ENCODE results near the gene F8A1.
"Not testable (repeated sequence)": the region's sequence is repeated elsewhere in the genome, so short reads cannot be mapped to it uniquely, and the experiment has no call there.

Gene F8A1

GRCh38 chrX:154886069-154886788 is at the start of gene F8A1:
TSS of gene F8A1 (plus strand) at chrX:154886355. CDS start at chrX:154886375, 20 bp downstream.
- not testable (repeated sequence) for H3K9ac ChIP-seq (ENCODE audit: low read length in 2 of 2); H3K9me3 ChIP-seq (ENCODE audit: control insufficient read depth in 2 of 2, low read length in 2 of 2); H3K4me1 ChIP-seq (ENCODE audit: control insufficient read depth, insufficient read depth, low read length); H3K4me3 ChIP-seq (ENCODE audit: low read length in 2 of 2); H3K36me3 ChIP-seq (ENCODE audit: control insufficient read depth in 2 of 2, insufficient read depth in 2 of 2, low read length in 2 of 2); H3K27me3 ChIP-seq (ENCODE audit: control insufficient read depth in 1 of 2, insufficient read depth in 2 of 2, low read length in 2 of 2); H3K27ac ChIP-seq (ENCODE audit: low read length)

GRCh38 chrX:154840856-154841255 is 45.3 kb upstream of the F8A1 start:
- H3K4me3 ChIP-seq (ENCODE audit: low read length in 2 of 2), result no peak overlapping the region
- no peaks in the 10 kb centered on the region for H3K4me1 ChIP-seq (ENCODE audit: control insufficient read depth, insufficient read depth, low read length)
- no peaks in the 10 kb centered on the region for H3K9me3 ChIP-seq (ENCODE audit: control insufficient read depth in 2 of 2, low read length in 2 of 2)

GRCh38 chrX:154850957-154851611 is 35.1 kb upstream of the F8A1 start:
- H3K4me1 ChIP-seq (ENCODE audit: control insufficient read depth, insufficient read depth, low read length), result no peaks in the 10 kb centered on the region
- peaks cover 0 to 2% of the 10 kb centered on the region in 2 donors for H3K36me3 ChIP-seq (ENCODE audit: control insufficient read depth in 2 of 2, insufficient read depth in 2 of 2, low read length in 2 of 2)
- H3K9me3 ChIP-seq (ENCODE audit: control insufficient read depth in 2 of 2, low read length in 2 of 2), result no peaks in the 10 kb centered on the region

More at GRCh38 chrX:154840856-154841255, 45.3 kb upstream of the F8A1 start:
- Histone ChIP-seq H3K36me3 (ENCODE audit: control insufficient read depth in 2 of 2, insufficient read depth in 2 of 2, low read length in 2 of 2) (no peaks in the 10 kb centered on the region), H3K9ac (ENCODE audit: low read length in 2 of 2) (no peak overlapping the region), H3K27ac (ENCODE audit: low read length) (no peak overlapping the region), H3K27me3 (ENCODE audit: control insufficient read depth in 1 of 2, insufficient read depth in 2 of 2, low read length in 2 of 2) (no peaks in the 10 kb centered on the region)

GRCh38 chrX:154855256-154855655 is 30.9 kb upstream of the F8A1 start:
- no peak overlapping the region for H3K9ac ChIP-seq (ENCODE audit: low read length in 2 of 2)
- H3K27me3 ChIP-seq (ENCODE audit: control insufficient read depth in 1 of 2, insufficient read depth in 2 of 2, low read length in 2 of 2), result no peaks in the 10 kb centered on the region
- H3K4me3 ChIP-seq (ENCODE audit: low read length in 2 of 2), result no peak overlapping the region
- no peaks in the 10 kb centered on the region for H3K4me1 ChIP-seq (ENCODE audit: control insufficient read depth, insufficient read depth, low read length)
- no peaks in the 10 kb centered on the region for H3K9me3 ChIP-seq (ENCODE audit: control insufficient read depth in 2 of 2, low read length in 2 of 2)
- no peak overlapping the region for H3K27ac ChIP-seq (ENCODE audit: low read length)
- peaks cover 0 to 2% of the 10 kb centered on the region in 2 donors for H3K36me3 ChIP-seq (ENCODE audit: control insufficient read depth in 2 of 2, insufficient read depth in 2 of 2, low read length in 2 of 2)

More at GRCh38 chrX:154850957-154851611, 35.1 kb upstream of the F8A1 start:
- no peak overlapping the region for H3K4me3 ChIP-seq (ENCODE audit: low read length in 2 of 2)
- no peaks in the 10 kb centered on the region for H3K27me3 ChIP-seq (ENCODE audit: control insufficient read depth in 1 of 2, insufficient read depth in 2 of 2, low read length in 2 of 2)
- no peak overlapping the region for H3K27ac ChIP-seq (ENCODE audit: low read length)
- no peak overlapping the region for H3K9ac ChIP-seq (ENCODE audit: low read length in 2 of 2)

GRCh38 chrX:154868522-154868921 is 17.6 kb upstream of the F8A1 start:
- not testable (repeated sequence) for H3K4me1 ChIP-seq (ENCODE audit: control insufficient read depth, insufficient read depth, low read length); H3K9me3 ChIP-seq (ENCODE audit: control insufficient read depth in 2 of 2, low read length in 2 of 2); H3K9ac ChIP-seq (ENCODE audit: low read length in 2 of 2); H3K4me3 ChIP-seq (ENCODE audit: low read length in 2 of 2); H3K27ac ChIP-seq (ENCODE audit: low read length); H3K27me3 ChIP-seq (ENCODE audit: control insufficient read depth in 1 of 2, insufficient read depth in 2 of 2, low read length in 2 of 2); H3K36me3 ChIP-seq (ENCODE audit: control insufficient read depth in 2 of 2, insufficient read depth in 2 of 2, low read length in 2 of 2)

- Histone ChIP-seq H3K4me3 (ENCODE audit: low read length in 2 of 2) (no peak overlapping the region), H3K9me3 (ENCODE audit: control insufficient read depth in 2 of 2, low read length in 2 of 2) (no peaks in the 10 kb centered on the region), H3K27me3 (ENCODE audit: control insufficient read depth in 1 of 2, insufficient read depth in 2 of 2, low read length in 2 of 2) (no peaks in the 10 kb centered on the region), H3K4me1 (ENCODE audit: control insufficient read depth, insufficient read depth, low read length) (no peaks in the 10 kb centered on the region), H3K27ac (ENCODE audit: low read length) (no peak overlapping the region), H3K36me3 (ENCODE audit: control insufficient read depth in 2 of 2, insufficient read depth in 2 of 2, low read length in 2 of 2) (no peaks in the 10 kb centered on the region), H3K9ac (ENCODE audit: low read length in 2 of 2) (no peak overlapping the region)
Observed at GRCh38 chrX:154873329-154873728, 12.8 kb upstream of the F8A1 start.

GRCh38 chrX:154884069-154884468 is 2.1 kb upstream of the F8A1 start:
- H3K4me3 ChIP-seq (ENCODE audit: low read length in 2 of 2); H3K9ac ChIP-seq (ENCODE audit: low read length in 2 of 2); H3K4me1 ChIP-seq (ENCODE audit: control insufficient read depth, insufficient read depth, low read length); H3K27me3 ChIP-seq (ENCODE audit: control insufficient read depth in 1 of 2, insufficient read depth in 2 of 2, low read length in 2 of 2); H3K36me3 ChIP-seq (ENCODE audit: control insufficient read depth in 2 of 2, insufficient read depth in 2 of 2, low read length in 2 of 2); H3K9me3 ChIP-seq (ENCODE audit: control insufficient read depth in 2 of 2, low read length in 2 of 2); H3K27ac ChIP-seq (ENCODE audit: low read length): not testable (repeated sequence)

GRCh38 chrX:154885057-154885456 is 1.1 kb upstream of the F8A1 start:
- not testable (repeated sequence) for H3K4me1 ChIP-seq (ENCODE audit: control insufficient read depth, insufficient read depth, low read length); H3K9me3 ChIP-seq (ENCODE audit: control insufficient read depth in 2 of 2, low read length in 2 of 2); H3K27me3 ChIP-seq (ENCODE audit: control insufficient read depth in 1 of 2, insufficient read depth in 2 of 2, low read length in 2 of 2); H3K36me3 ChIP-seq (ENCODE audit: control insufficient read depth in 2 of 2, insufficient read depth in 2 of 2, low read length in 2 of 2); H3K9ac ChIP-seq (ENCODE audit: low read length in 2 of 2); H3K27ac ChIP-seq (ENCODE audit: low read length); H3K4me3 ChIP-seq (ENCODE audit: low read length in 2 of 2)

- H3K4me1 ChIP-seq (ENCODE audit: control insufficient read depth, insufficient read depth, low read length); H3K9me3 ChIP-seq (ENCODE audit: control insufficient read depth in 2 of 2, low read length in 2 of 2); H3K27me3 ChIP-seq (ENCODE audit: control insufficient read depth in 1 of 2, insufficient read depth in 2 of 2, low read length in 2 of 2); H3K9ac ChIP-seq (ENCODE audit: low read length in 2 of 2); H3K27ac ChIP-seq (ENCODE audit: low read length); H3K4me3 ChIP-seq (ENCODE audit: low read length in 2 of 2); H3K36me3 ChIP-seq (ENCODE audit: control insufficient read depth in 2 of 2, insufficient read depth in 2 of 2, low read length in 2 of 2): not testable (repeated sequence)
Observed at GRCh38 chrX:154885549-154885948, 606 bp upstream of the F8A1 start.

- H3K4me1 ChIP-seq (ENCODE audit: control insufficient read depth, insufficient read depth, low read length); H3K27ac ChIP-seq (ENCODE audit: low read length): not testable (repeated sequence)
Observed at GRCh38 chrX:154886789-154887221, 650 bp downstream of the F8A1 start.

GRCh38 chrX:154890990-154891639 is 5.0 kb downstream of the F8A1 start:
- H3K27ac ChIP-seq (ENCODE audit: low read length), result no peak overlapping the region
- H3K27me3 ChIP-seq (ENCODE audit: control insufficient read depth in 1 of 2, insufficient read depth in 2 of 2, low read length in 2 of 2), result no peaks in the 10 kb centered on the region
- H3K9me3 ChIP-seq (ENCODE audit: control insufficient read depth in 2 of 2, low read length in 2 of 2), result no peaks in the 10 kb centered on the region
- H3K36me3 ChIP-seq (ENCODE audit: control insufficient read depth in 2 of 2, insufficient read depth in 2 of 2, low read length in 2 of 2), result no peaks in the 10 kb centered on the region
- no peaks in the 10 kb centered on the region for H3K4me1 ChIP-seq (ENCODE audit: control insufficient read depth, insufficient read depth, low read length)
- H3K9ac ChIP-seq (ENCODE audit: low read length in 2 of 2), result no peak overlapping the region
- H3K4me3 ChIP-seq (ENCODE audit: low read length in 2 of 2), result no peak overlapping the region

More at GRCh38 chrX:154886789-154887221, 650 bp downstream of the F8A1 start:
- H3K9me3 ChIP-seq (ENCODE audit: control insufficient read depth in 2 of 2, low read length in 2 of 2); H3K9ac ChIP-seq (ENCODE audit: low read length in 2 of 2); H3K4me3 ChIP-seq (ENCODE audit: low read length in 2 of 2); H3K36me3 ChIP-seq (ENCODE audit: control insufficient read depth in 2 of 2, insufficient read depth in 2 of 2, low read length in 2 of 2); H3K27me3 ChIP-seq (ENCODE audit: control insufficient read depth in 1 of 2, insufficient read depth in 2 of 2, low read length in 2 of 2): not testable (repeated sequence)

Measured in stomach smooth muscle (tissue), 2 donors.